SK-N-SH treated with all-trans-retinoic acid at 6 μM for 48 hours (cell line): ENCODE data around the gene SYCN.
"Not testable (repeated sequence)": the region's sequence is repeated elsewhere in the genome, so short reads cannot be mapped to it uniquely, and the experiment has no call there.

Experiments used
- ATAC-seq: fragments of 200-7000 bp; cut with Tn5 transposase; 3 replicates; pipeline ENCODE4 v1.9.1; 2020; ENCODE audit warnings: mild to moderate bottlenecking, moderate library complexity
- ARNTL ChIP-seq: fragments of 450-650 bp; formaldehyde crosslinking; IDR thresholded peaks from 2 replicates; pipeline ENCODE4 v1.5.0; 2020; ENCODE audit warnings: low read depth, mild to moderate bottlenecking, moderate library complexity, borderline replicate concordance
- BACH2 ChIP-seq: fragments of 250-450 bp; sonication (Bioruptor Pico); IDR thresholded peaks from 2 replicates; pipeline ENCODE4 v1.9.0; 2021; ENCODE audit warnings: mild to moderate bottlenecking, borderline replicate concordance
- CSDC2 ChIP-seq: fragments of 250-450 bp; sonication (Bioruptor Pico); IDR thresholded peaks from 2 replicates; pipeline ENCODE4 v1.5.0; 2020; ENCODE audit warnings: mild to moderate bottlenecking, moderate library complexity
- ESRRG ChIP-seq: fragments of 250-450 bp; sonication (Bioruptor Pico); IDR thresholded peaks from 2 replicates; pipeline ENCODE4 v1.6.1; 2021; ENCODE audit warnings: mild to moderate bottlenecking
- GLIS3 ChIP-seq: fragments of 250-450 bp; sonication (Bioruptor Pico); IDR thresholded peaks from 2 replicates; pipeline ENCODE4 v1.5.0; 2020; ENCODE audit warnings: mild to moderate bottlenecking, moderate library complexity
- ISL1 ChIP-seq: fragments of 250-450 bp; sonication (Bioruptor Pico); IDR thresholded peaks from 2 replicates; pipeline ENCODE4 v2.1.2; 2022; ENCODE audit warnings: mild to moderate bottlenecking, moderate library complexity
- OSR1 ChIP-seq: fragments of 250-450 bp; sonication (Bioruptor Pico); IDR thresholded peaks from 2 replicates; pipeline ENCODE4 v1.8.0; 2022; ENCODE audit warnings: moderate library complexity, mild to moderate bottlenecking, inconsistent platforms
- PATZ1 ChIP-seq: fragments of 250-450 bp; sonication (Bioruptor Pico); IDR thresholded peaks from 2 replicates; pipeline ENCODE4 v1.8.0; 2020; ENCODE audit warnings: mild to moderate bottlenecking, moderate library complexity, borderline replicate concordance
- POU6F1 ChIP-seq: fragments of 250-450 bp; sonication (Bioruptor Pico); IDR thresholded peaks from 2 replicates; pipeline ENCODE4 v1.8.0; 2021; ENCODE audit warnings: low read depth, mild to moderate bottlenecking, moderate library complexity, borderline replicate concordance
- PPARA ChIP-seq: fragments of 250-450 bp; sonication (Bioruptor Pico); IDR thresholded peaks from 2 replicates; pipeline ENCODE4 v1.5.0; 2020; ENCODE audit warnings: mild to moderate bottlenecking, borderline replicate concordance
- RARB ChIP-seq: fragments of 250-450 bp; sonication (Bioruptor Pico); IDR thresholded peaks from 2 replicates; pipeline ENCODE4 v1.8.0; 2021; ENCODE audit warnings: mild to moderate bottlenecking, moderate library complexity
- SNAI2 ChIP-seq: fragments of 250-450 bp; sonication (Bioruptor Pico); IDR thresholded peaks from 2 replicates; pipeline ENCODE4 v1.5.0; 2020; ENCODE audit warnings: mild to moderate bottlenecking, moderate library complexity
- TCF4 ChIP-seq: fragments of 250-450 bp; sonication (Bioruptor Pico); IDR thresholded peaks from 2 replicates; pipeline ENCODE4 v1.8.0; 2021; ENCODE audit warnings: mild to moderate bottlenecking, moderate library complexity, borderline replicate concordance
- TOX ChIP-seq: fragments of 250-450 bp; sonication (Bioruptor Pico); IDR thresholded peaks from 2 replicates; pipeline ENCODE4 v1.8.0; 2021; ENCODE audit warnings: mild to moderate bottlenecking, moderate library complexity, borderline replicate concordance
- TSHZ2 ChIP-seq: fragments of 250-450 bp; sonication (Bioruptor Pico); IDR thresholded peaks from 2 replicates; pipeline ENCODE4 v1.5.0; 2020; ENCODE audit warnings: mild to moderate bottlenecking, moderate library complexity
- ZC3H10 ChIP-seq: fragments of 250-450 bp; sonication (Bioruptor Pico); IDR thresholded peaks from 2 replicates; pipeline ENCODE4 v1.5.1; 2021; ENCODE audit warnings: mild to moderate bottlenecking, moderate library complexity
- ZFP3 ChIP-seq: fragments of 250-450 bp; sonication (Bioruptor Pico); IDR thresholded peaks from 2 replicates; pipeline ENCODE4 v1.5.0; 2020; ENCODE audit warnings: mild to moderate bottlenecking, moderate library complexity
- ZFP30 ChIP-seq: fragments of 450-650 bp; formaldehyde crosslinking; IDR thresholded peaks from 2 replicates; pipeline ENCODE4 v1.5.0; 2022; ENCODE audit warnings: mild to moderate bottlenecking, moderate library complexity
- ZNF565 ChIP-seq: fragments of 450-650 bp; formaldehyde crosslinking; conservative IDR thresholded peaks from 2 replicates; pipeline ENCODE4 v1.5.0; 2020; ENCODE audit warnings: low read depth, mild to moderate bottlenecking, moderate library complexity
- ZNF8 ChIP-seq: fragments of 450-650 bp; formaldehyde crosslinking; IDR thresholded peaks from 2 replicates; pipeline ENCODE4 v1.5.0; 2020; ENCODE audit warnings: mild to moderate bottlenecking, moderate library complexity

SYCN gene

GRCh38 chr19:39217094-39217493 is 13.0 kb upstream of the SYCN start (continued):
- TF ChIP-seq POU6F1 (no peak), ZC3H10 (no peak), OSR1 (CRISPR knock-in tag) (no peak), PPARA (no peak), GLIS3 (no peak), ZFP3 (CRISPR knock-in tag) (no peak), PATZ1 (CRISPR knock-in tag) (no peak), TOX (CRISPR knock-in tag) (no peak)

- ATAC-seq = not testable (repeated sequence)
Observed at GRCh38 chr19:39215323-39215722, 11.3 kb upstream of the SYCN start.

DNA sequence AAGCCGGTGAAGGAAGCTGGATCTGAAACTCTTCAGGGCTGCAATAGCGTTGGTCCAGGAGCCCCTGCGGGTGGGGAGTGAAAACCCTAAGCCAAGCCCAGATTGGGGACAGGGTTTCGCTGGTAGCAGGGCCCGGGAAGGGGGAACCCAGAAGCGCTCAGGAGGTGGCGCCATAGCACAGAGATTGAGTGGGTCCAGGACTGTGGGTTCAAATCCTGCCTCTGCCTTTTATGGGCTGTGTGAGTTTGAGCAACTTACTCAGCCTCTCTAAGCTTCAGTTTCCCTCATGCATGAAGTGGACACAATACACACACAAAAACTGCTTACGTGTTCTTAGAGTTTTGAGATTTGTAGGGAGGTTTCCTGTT is 8.3 kb upstream of the SYCN start:
- ATAC-seq = peak; percentile 79
- TF ChIP-seq ZFP30 (CRISPR knock-in tag) = no peak
- no peak for TF ChIP-seq ZC3H10
- TF ChIP-seq TCF4 (CRISPR knock-in tag) = no peak

DNA sequence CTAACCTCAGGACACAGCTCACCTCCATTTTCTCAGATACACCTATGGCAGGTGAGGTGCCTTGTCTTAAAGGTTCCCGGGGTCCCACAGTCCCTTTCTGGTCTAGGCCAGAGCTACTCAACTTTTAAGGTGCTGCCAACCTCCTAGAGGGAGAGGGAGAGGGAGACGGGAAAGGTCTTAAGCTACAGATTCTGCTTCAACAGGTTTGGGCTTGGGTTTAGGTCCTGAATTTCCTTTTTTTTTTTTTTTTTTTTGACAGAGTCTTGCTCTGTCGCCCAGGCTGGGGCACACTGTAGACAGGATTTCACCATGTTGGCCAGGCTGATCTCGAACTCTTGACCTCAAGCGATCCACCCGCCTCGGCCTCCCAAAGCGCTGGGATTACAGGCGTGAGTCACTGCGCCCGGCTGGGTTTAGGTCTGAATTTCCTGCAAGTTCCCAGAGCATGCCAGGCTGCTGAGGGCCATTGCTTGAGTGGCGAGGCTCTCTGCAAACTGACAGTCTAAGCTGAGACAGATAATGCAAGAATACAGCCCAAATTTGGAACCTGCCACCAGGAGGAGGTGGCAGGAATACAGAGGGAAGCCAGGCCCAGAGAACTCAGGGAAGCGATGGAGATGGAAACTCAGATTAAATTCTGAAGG is 7.8 kb upstream of the SYCN start:
- TF ChIP-seq PATZ1 (CRISPR knock-in tag) (no peak), RARB (CRISPR knock-in tag) (no peak), ESRRG (CRISPR knock-in tag) (no peak), ZNF8 (CRISPR knock-in tag) (no peak), POU6F1 (no peak), OSR1 (CRISPR knock-in tag) (no peak), ISL1 (CRISPR knock-in tag) (no peak), TSHZ2 (CRISPR knock-in tag) (no peak), ARNTL (CRISPR knock-in tag) (no peak), TCF4 (CRISPR knock-in tag) (no peak), SNAI2 (no peak), ZC3H10 (no peak), GLIS3 (no peak), CSDC2 (no peak), ZFP3 (CRISPR knock-in tag) (no peak), ZFP30 (CRISPR knock-in tag) (no peak), ZNF565 (no peak), BACH2 (CRISPR knock-in tag) (no peak)
- TF ChIP-seq, all 23 proteins: peak for 0
- ATAC-seq = no peak; the same call in 1 of the 3 replicates
